Effector CD8-positive, alpha-beta T cell (primary cell): ENCODE measurements around the gene ADSL.

Experiments
- DNase-seq: peaks from one replicate; lab custom pipeline; 2025; lab: John Stamatoyannopoulos, UW

ADSL gene

GRCh38 chr22:40436505-40437431 is 90.5 kb downstream of the ADSL start:
- DNase-seq = no peak
